GM18867 (cell line): ENCODE measurements around the gene ZNF804B.
"Not testable (repeated sequence)": the region's sequence is repeated elsewhere in the genome, so short reads cannot be mapped to it uniquely, and the experiment has no call there.

Experiments
- ATAC-seq: cut with Tn5 transposase; IDR thresholded peaks from one replicate; pipeline ENCODE4 v1.9.1; 2021; ENCODE audit warnings: mild to moderate bottlenecking, moderate library complexity; ENCODE audit not compliant: unreplicated experiment

Gene ZNF804B

DNA sequence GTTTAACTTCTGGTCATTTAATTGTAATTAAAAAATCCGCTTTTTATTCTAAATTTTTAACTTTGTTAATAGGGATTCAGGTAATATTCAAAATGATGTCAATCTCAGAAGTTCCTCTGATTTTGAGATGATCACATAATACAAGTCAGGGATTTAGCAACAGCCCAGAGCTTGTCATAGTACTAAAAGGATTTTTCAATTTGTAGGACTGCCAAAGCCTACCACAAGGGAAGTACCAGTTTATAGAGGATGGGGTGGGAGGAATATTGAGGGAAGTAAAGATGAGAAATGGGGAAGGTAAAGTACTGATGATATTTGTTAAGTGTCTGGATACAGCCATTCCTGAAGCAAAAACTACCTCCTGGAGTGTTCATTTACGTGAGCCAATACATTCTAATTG lies 314.3 kb downstream of the ZNF804B start:
- no peak for ATAC-seq

DNA sequence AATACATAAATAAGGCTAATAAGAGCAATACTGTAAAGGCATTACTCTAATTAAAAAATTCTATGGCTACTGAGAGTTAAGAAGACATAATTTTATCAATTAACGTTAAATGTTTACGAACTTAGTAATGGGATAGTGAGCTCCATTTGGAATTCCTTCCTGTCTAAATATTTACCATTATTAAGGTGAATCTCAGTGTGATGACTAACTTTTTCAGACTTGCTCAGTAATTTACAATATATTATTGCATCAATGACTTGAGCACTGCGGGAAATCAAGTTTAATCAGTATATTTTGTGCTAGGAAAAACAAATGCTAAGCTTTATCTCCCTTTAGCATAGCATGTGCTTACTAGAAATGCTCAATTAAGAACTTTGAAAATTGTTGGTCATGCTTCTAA lies 318.5 kb downstream of the ZNF804B start:
- no peak for ATAC-seq

DNA sequence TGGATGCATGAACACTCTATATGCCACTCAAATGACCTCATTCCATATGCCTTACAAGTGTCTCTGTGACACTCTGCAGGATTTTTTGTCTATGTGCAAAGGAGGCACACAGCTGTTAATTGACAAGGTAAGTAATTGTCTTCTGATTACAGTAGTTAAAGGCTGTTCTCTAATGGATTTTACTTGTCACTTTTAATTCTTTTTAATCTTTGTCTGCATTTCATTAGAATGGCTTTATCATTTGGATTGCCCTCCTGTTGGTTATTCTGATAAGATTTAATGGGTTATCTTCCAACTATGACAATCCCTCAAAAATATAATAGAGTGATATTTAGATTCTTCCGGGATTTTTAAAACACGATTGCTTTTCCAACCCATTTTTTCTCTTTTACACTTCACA lies 326.1 kb downstream of the ZNF804B start:
- no peak for ATAC-seq

DNA sequence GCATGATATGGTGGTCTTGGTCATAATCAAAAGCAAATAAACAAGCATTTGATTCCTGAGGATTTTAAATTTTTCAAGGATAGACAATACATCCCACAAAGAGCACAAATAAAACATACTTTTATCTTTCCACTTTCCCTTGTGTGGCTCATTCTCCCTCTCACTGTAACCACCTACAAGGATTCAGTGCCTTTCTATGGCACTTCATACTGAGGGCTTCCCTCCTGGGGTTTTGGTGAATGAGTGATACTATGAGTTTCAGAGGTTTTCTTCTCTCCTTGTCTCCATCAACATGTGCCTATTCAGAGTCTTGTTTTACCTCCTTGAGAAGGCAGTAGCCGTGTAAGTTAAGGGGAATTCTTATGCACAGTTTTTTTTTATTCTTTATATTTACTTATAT lies 332.1 kb downstream of the ZNF804B start:
- no peak for ATAC-seq

DNA sequence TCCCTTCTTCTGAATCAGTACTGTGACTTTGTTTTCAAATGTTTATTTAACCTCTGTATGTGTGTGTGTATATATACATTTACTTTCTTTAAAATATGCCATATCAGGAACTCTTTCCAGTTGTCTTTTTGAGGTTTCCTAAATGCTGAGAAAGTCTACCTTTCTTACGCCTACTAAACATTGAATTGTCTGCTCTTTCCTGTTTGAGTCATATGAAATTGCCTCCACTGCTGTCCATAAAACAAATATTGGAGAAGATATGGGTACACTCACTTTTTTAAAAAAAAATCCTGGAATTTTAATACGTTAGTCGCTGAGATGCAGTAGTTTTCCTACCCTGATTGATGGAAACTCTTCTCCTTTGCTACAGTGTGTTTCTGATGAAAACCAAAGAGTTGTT lies 334.8 kb downstream of the ZNF804B start:
- no peak for ATAC-seq

DNA sequence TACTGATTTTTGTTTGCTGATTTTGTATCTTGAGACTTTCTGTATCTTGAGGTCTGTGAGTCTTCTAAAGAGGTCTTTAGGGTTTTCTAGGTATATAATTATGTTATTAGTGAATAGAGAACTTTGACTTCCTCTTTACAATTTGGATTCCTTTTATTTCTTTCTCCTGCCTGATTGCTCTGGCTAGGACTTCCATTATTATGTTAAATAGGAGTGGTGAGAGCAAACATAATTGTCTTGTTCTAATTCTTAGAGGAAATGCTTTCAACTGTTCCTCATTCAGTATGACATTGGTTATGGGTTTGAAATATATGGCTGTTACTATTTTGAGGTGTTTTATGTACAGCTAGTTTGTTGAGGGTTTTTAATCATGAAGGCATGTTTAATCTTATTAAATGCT lies 344.1 kb downstream of the ZNF804B start:
- ATAC-seq, result no peak

DNA sequence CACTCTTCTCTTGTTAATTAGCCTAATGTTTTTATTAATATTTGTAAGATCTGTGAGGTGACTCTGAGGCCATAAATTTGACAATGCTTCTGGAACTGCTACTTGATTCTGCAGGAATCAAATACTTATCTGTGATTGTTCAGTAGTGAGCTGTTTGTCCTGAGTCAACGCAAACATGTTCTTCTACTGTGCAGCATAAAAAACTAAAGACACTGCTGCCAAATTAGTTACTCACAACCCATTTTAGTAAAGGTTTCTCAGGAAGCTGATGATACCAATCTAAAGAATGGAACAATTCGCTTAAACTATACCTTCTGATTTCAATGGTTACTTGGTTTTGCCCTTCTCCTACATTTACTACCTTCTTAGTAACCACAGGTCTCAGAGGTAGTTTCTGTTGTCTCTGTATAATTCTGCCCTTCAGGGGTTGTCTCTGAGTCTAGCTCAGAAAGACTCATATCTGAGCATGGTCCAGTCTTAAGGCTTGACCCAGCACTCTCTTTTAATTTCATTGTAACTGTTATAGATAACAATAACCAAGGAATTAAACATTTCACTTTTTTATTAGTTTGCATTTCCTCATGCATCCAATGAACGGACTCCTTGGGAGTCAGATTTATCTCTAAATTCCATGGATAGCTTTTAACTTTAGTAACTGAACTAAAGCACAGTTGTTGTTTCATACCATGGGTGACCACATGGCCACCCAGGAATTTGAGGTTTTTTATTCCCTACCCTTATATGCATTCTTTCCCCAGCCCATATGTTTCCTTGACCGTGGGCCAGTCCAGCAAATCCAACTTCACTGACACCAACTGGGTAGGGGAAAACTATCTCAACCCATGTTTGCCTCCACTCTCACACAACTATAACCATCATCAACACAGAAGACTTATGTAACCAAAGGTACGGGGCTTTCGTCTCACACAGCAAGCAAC lies 345.5 kb downstream of the ZNF804B start:
- ATAC-seq, result no peak

DNA sequence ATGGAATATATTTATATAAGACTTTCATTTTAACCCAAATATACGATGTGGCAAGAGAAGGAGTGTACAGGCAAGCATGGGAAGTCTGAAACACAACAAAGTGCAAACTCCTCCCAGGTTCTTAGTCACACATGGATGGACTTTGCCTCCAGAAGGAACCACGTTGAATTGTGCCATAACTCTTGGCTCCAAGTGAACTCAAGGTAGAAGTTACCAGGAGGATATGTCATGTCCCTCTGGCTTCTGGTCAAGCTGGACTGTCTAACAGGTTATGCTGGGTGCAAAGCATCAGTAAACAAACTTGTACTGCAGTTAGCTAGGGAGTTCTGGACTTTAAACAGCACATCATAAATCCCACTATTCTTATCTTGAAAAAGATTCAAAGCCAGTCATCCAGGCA lies 364.4 kb downstream of the ZNF804B start:
- ATAC-seq, result no peak

DNA sequence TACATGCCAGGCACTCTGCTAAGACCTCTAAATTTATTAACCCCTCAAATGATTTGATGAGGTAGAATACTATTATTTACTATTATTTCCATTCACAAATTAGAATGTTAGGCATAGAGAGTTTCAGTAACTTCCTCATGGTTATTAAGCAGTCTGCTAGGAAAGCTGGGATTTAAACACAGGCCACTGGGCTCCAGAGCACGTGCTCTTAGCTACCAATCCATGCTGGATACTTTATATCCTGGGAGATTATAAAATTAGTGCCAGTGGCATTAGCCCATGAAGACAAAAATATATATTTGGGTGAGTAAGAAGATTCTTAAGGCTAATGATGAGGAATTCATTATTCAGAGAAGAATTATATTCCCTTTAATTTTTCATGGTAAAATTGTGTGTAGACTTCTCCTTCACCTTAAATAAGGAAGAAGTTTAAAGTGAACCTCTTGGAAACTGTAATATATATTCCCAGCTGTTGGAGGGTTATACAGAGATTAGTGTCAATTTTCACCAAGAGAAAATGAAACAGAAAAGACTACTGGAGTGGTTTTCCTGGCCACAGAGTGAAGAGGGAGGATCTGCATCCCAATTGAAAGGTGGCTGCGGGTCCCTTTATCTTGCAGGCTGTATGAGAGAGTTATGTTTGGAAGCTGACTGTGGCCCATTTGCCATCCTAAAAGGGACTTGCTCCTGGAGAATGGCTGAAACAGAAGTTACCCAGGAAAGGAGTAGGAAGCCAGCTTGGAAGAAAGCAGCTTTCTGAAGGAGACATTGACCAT lies 370.3 kb downstream of the ZNF804B start:
- no peak for ATAC-seq

DNA sequence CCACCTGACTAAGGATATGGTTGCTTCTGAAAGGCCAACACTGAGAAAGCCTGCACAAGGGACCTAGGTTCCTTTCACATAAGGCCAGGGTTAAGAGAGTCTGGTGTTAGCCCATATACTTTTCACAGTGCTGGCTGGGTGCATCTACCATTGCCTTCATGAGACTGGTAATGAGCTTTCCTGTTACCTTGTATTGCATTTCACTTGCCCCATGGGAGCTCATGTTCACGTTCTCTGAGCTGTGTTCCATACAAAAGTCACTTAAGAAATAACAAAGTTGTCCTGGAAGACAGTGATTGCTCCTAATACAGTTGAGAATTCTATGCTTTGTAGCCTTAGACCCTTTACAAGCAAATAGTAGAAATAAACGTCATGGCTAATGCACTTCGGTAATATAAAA lies 373.9 kb downstream of the ZNF804B start:
- no peak for ATAC-seq

DNA sequence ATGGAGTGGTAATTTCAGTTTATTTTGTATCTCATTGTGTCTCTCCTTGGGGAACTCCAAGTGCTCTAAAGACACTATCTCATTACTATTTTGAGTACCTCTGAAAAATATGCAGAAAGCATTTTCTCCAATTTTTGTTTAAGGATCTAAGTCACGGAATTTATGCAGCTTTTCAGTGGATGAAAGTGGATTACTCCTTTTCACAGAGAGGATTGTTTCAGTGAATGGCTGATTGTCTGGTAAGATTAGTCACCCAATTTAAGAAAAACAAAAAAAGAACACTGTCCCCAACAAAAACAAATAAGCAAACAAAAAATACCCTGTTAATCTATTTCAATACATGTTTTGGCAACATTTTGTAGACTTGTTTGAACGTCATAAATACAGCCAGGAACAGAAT lies 374.3 kb downstream of the ZNF804B start:
- ATAC-seq, result no peak

DNA sequence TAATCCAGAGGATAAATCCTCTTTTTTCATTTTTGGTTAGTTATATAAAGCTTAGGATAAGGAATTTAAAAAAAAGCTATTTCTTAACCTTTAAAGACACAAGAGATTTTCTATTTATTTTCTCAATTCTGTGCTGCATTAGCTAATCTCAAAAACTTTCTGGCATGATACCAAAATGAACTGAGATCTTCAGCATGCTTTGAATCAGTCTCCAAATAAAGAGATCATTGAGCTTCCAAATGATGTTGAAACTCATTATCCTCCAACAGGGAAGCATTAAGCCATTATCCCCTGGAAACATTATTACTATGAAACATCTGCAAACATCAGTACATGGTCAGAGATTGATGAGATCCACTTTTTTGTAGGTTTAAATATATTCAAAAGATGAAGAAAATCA lies 386.3 kb downstream of the ZNF804B start:
- no peak for ATAC-seq

DNA sequence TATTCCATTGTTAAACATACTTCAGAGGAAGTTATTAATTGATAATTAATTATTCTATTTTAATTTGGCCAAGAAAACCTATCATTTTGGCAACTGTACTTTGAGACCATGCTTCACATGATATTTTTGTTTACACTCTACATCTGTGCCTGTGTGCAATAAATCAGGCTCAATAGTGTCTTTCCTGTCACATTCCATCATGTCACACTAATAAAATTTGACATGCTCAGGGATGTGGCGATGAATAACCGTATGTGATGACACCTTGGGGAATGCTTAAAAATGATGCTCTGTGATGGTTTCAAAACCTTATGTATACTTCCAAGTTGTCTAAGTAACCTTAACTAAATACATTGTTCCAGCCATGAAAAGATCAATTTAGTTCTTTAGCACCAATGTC lies 400.6 kb downstream of the ZNF804B start:
- ATAC-seq, result no peak

DNA sequence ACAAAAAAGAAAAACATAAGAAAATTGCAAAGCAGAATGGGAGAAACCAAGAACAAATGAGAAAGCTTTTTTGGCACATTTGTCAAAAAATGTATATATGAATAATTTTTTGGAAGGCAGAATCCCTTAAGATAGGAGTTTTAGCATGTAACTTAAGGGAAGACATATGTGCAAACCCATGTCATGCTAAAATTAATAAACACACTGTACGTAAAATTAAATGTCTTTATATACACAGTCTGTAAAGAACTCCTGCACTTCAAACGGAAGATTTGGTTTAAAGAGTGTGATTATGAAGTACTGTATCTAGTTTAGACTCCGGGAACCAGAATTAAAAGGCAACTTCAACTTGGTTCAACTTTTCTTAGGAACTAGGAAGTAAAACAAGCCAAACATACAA lies 405.9 kb downstream of the ZNF804B start:
- no peak for ATAC-seq

DNA sequence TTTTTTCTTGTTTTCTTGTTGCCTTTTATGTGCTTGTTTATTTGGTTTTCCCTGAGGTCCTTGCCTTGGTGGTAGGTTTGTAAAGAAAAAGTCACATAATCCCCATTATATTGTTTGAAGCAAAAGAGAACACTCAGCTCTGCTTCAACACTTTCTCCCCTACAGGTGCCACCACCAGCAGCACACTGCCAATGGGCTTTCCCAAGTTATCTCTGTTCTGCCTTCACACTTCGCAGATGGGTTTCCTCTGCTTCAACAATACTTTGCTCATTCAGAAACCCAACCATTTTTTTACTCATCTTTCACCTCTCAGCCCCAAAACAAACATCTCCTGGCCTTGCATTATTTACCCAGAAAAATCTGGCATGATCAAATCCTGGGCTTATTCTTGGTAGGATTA lies 411.1 kb downstream of the ZNF804B start:
- ATAC-seq, result peak; percentile 73

DNA sequence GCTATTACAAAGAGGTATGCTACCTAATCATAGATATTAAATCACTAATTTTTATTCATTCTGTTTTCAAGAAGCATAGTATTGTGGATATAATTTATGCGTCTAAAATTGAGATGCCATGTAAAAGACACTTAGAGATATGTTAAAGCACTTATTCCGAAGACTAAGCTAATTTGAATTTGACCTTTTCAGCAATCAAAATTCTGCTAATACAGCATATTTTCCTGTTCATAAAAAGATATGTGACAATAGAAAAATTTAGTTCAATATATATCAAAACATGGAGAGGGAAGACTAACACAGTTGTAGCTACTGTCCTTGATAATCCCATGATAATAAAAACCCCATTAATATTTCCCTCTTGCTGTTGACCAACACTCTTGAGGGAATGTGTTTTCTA lies 422.6 kb downstream of the ZNF804B start:
- no peak for ATAC-seq

DNA sequence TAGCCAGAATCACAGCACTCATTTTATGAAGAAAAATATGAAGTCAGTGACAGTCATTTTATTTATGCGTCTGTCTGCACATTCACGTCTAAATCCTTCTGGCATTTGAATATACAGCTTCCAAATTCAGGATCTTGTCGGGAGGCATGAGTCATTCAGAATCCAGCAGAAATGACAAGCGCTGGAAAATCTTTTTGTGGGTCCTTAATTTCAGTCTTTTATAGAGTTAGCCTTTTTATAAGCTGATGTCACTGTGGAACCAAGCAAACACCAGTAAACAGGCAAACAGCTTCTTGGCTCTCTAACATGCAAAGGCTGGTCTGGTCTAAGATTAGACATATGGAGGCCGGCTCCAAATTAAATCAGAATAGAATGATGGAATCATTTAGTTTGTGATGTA lies 424.2 kb downstream of the ZNF804B start:
- no peak for ATAC-seq

DNA sequence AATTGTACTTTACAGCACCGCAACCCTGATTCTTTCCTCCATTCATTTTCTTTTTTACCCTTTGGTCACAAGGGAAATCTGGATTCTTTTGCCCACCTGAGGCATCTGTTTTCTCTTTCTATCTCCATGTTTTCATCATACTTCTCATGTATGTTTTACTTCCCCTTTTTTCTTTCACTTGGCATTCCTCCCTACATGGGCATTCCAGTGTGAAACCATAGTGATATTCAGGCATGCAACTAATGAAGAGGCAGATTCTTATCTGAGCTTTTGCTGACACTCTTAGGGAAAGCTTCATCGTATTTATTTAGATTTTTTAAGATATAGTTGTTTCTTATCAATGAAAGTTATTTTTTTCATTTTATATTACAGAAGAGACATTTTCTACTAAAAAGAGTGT lies 441.3 kb downstream of the ZNF804B start:
- ATAC-seq, result no peak

DNA sequence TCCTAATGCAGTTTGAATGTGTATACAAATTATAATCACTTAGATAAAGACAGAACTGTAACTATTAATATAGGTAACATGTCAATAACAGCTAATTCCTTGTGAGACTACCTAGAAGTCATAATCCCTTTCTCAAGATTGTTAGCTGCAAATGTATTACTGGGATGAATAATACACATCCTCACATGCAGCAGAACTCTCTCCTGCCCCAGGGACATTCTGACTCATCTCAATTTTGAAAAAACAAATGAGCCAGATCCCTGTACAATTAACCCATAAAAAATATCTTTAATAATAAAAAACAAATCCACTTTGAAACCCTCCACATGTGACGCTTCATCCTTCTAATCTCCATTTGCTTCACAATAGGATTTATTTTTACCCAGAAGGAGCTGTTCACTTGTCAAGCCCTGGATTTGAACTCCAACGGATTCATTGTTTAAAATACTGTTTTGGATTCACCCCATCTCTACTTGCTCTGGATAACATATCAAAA lies 464.4 kb downstream of the ZNF804B start:
- ATAC-seq, result no peak

DNA sequence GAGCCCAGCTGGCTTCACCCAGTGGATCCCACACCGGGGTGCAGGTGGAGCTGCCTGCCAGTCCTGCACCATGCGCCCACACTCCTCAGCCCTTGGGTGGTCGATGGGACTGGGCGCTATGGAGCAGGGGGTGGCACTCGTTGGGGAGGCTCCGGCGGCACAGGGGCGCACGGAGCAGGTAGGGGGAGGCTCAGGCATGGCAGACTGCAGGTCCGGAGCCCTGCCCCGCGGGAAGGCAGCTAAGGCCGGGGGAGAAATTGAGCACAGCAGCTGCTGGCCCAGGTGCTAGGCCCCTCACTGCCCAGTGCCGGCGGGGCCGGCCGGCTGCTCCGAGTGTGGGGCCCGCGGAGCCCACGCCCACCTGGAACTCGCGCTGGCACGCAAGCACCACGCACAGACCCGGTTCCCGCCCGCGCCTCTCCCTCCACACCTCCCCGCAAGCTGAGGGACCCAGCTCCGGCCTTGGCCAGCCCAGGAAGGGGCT lies 469.2 kb downstream of the ZNF804B start:
- not testable (repeated sequence) for ATAC-seq

DNA sequence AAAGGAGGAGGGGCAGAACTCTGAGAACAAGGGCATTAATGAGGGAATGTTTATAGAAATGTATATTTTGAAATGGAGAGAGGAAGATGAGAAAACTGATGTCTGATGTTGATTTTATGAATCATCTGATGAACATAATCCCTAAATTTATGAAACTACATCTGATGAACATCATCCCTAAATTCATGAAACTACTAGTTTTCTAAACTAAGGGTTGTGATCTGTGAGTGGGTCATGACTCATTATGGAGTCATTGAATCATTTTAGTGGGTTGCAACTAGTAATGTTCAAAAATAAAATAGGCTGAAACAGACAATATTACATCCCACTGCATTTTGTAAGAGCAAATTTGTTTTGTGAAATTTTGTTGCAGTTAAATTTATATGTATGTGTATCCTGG lies 478.7 kb downstream of the ZNF804B start:
- ATAC-seq, result no peak

DNA sequence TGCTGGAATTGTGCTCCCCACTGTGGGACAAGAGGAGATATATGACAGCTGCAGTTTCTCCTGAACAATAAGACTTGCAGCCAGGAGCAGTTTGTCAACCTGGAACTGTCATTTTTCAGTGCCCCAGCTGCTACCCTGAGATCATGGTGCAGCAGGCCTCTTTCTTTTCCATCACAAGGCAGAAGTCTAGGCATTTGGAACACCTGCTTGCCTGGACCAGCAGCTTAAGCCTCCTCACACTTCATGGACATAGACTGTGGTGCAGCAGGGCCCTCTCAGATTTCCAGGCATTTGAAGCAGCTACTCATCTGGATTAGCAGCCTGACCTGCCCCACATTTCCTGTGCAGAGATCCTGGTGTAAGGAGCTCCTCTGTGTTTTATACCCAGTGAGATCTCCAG lies 486.7 kb downstream of the ZNF804B start:
- ATAC-seq, result no peak
